Fibroblast of lung (primary cell): ENCODE measurements around the gene BMPR1B. TPM values are rescaled to one million over a fixed set of nuclear protein-coding genes. Genes with fewer than 3 reads are reported as not detected.

ENCODE experiments used
- DNase-seq, 2 donors: peaks; one replicate each; pipeline versions ENCODE4 v3.0.0 to v3.0.0-alpha.2; 2010; ENCODE audit warnings: low read depth in 2 of 2
- H2AFZ ChIP-seq: 2 replicates; pipeline ENCODE4 v1.5.1; 2012; ENCODE audit warnings: low read length, control low read depth, inconsistent platforms
- H3K27ac ChIP-seq: 2 replicates; pipeline ENCODE4 v1.5.1; 2011; ENCODE audit warnings: low read length, control low read depth; ENCODE audit not compliant: insufficient read depth
- H3K27me3 ChIP-seq: 2 replicates; pipeline ENCODE4 v1.5.1; 2011; ENCODE audit warnings: mild to moderate bottlenecking, low read length; ENCODE audit not compliant: control insufficient read depth, insufficient read depth
- H3K36me3 ChIP-seq: 2 replicates; pipeline ENCODE4 v1.5.1; 2011; ENCODE audit warnings: low read length; ENCODE audit not compliant: control insufficient read depth, insufficient read depth
- H3K4me1 ChIP-seq: 2 replicates; pipeline ENCODE4 v1.5.1; 2011; ENCODE audit warnings: low read length; ENCODE audit not compliant: control insufficient read depth, insufficient read depth; ENCODE audit errors: extremely low read depth
- H3K4me2 ChIP-seq: 2 replicates; pipeline ENCODE4 v1.5.1; 2011; ENCODE audit warnings: low read length, control low read depth; ENCODE audit not compliant: insufficient read depth; ENCODE audit errors: extremely low read depth
- H3K4me3 ChIP-seq, 4 experiments: fragments of 200-600 bp in 1 of 4; sonication (generic) in 1 of 4; replicated peaks in 1 of 4; 2 replicates each; pipeline ENCODE4 v1.5.1; 2011 to 2016; ENCODE audit warnings: low read length in 4 of 4, low read depth in 3 of 4, mild to moderate bottlenecking in 3 of 4, control low read depth in 2 of 4, inconsistent platforms in 1 of 4, mixed read lengths in 1 of 4; ENCODE audit not compliant: insufficient read depth in 1 of 4; ENCODE audit errors: control extremely low read depth in 1 of 4
- H3K79me2 ChIP-seq: 2 replicates; pipeline ENCODE4 v1.5.1; 2012; ENCODE audit warnings: mild to moderate bottlenecking, low read length, inconsistent platforms; ENCODE audit not compliant: control insufficient read depth, insufficient read depth
- H3K9ac ChIP-seq: 2 replicates; pipeline ENCODE4 v1.5.1; 2011; ENCODE audit warnings: mild to moderate bottlenecking, low read length, control low read depth; ENCODE audit not compliant: insufficient read depth
- H3K9me3 ChIP-seq: 2 replicates; pipeline ENCODE4 v1.5.1; 2012; ENCODE audit warnings: low read depth, low read length; ENCODE audit not compliant: control insufficient read depth, insufficient read depth
- H4K20me1 ChIP-seq: 2 replicates; pipeline ENCODE4 v1.5.1; 2011; ENCODE audit warnings: low read length; ENCODE audit not compliant: control insufficient read depth, insufficient read depth; ENCODE audit errors: extremely low read depth
- EZH2 ChIP-seq: IDR thresholded peaks from 2 replicates; pipeline ENCODE4 v1.5.1; 2012; ENCODE audit warnings: low read length, control low read depth, mild to moderate bottlenecking; ENCODE audit errors: missing control alignments
- polyA plus RNA-seq, 2 donors: library from polyadenylated mRNA; depleted of rRNA in 1 of 2; stranded (reverse) in 1 of 2; unstranded in 1 of 2; fragments of >200 nt; gene quantifications; 2 replicates each; pipeline ENCODE4 v1.2.1, GENCODE V29; 2011 to 2012; ENCODE audit warnings: missing spikeins in 1 of 2
- total RNA-seq: library from RNA; depleted of rRNA; stranded (reverse); fragments of >200 nt; gene quantifications from 2 replicates; pipeline ENCODE4 v1.2.1, GENCODE V29; 2014
- TF ChIP-seq, protein P1 (sequence below), 2 donors: IDR thresholded peaks in 1 of 2; conservative IDR thresholded peaks in 1 of 2; 1 replicate in 1 of 2; 2 replicates in 1 of 2; pipeline ENCODE4 v1.5.1; 2011 to 2012; ENCODE audit warnings: low read length in 2 of 2, control low read depth in 1 of 2, inconsistent platforms in 1 of 2, low read depth in 1 of 2, mild to moderate bottlenecking in 1 of 2

BMPR1B gene
- total and polyA plus RNA-seq, 2 donors (not counting 1 experiment from before 2014, with no cell fraction given) = 0.17 to 0.45 TPM

- Histone ChIP-seq H3K4me1 (no peaks in the 10 kb centered on the region), H3K27ac (no peak overlapping the region), H3K4me3 (no peak overlapping the region), H4K20me1 (no peaks in the 10 kb centered on the region), H3K79me2 (no peaks in the 10 kb centered on the region), H3K36me3 (no peaks in the 10 kb centered on the region), H2AFZ (no peak overlapping the region), H3K9me3 (no peaks in the 10 kb centered on the region), H3K4me2 (no peak overlapping the region), H3K9ac (no peak overlapping the region), H3K27me3 (no peaks in the 10 kb centered on the region)
- DNase-seq = peak in 1 of 2 donors; percentile 17
- no peak for TF ChIP-seq EZH2
- TF ChIP-seq, protein P1, sequence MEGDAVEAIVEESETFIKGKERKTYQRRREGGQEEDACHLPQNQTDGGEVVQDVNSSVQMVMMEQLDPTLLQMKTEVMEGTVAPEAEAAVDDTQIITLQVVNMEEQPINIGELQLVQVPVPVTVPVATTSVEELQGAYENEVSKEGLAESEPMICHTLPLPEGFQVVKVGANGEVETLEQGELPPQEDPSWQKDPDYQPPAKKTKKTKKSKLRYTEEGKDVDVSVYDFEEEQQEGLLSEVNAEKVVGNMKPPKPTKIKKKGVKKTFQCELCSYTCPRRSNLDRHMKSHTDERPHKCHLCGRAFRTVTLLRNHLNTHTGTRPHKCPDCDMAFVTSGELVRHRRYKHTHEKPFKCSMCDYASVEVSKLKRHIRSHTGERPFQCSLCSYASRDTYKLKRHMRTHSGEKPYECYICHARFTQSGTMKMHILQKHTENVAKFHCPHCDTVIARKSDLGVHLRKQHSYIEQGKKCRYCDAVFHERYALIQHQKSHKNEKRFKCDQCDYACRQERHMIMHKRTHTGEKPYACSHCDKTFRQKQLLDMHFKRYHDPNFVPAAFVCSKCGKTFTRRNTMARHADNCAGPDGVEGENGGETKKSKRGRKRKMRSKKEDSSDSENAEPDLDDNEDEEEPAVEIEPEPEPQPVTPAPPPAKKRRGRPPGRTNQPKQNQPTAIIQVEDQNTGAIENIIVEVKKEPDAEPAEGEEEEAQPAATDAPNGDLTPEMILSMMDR (conservative IDR thresholded peaks at IDR 0.05 in 1 of 2, IDR thresholded peaks at IDR 0.05 in 1 of 2; ENCODE audit: low read depth in 1 of 2, low read length in 2 of 2) = no peak
Observed at GRCh38 chr4:94871644-94872305, 114.0 kb downstream of the BMPR1B start.

GRCh38 chr4:94877973-94878372 is 120.2 kb downstream of the BMPR1B start:
- Histone ChIP-seq H3K4me1 (no peaks in the 10 kb centered on the region), H3K79me2 (no peaks in the 10 kb centered on the region), H3K36me3 (no peaks in the 10 kb centered on the region), H3K9ac (no peak overlapping the region), H3K9me3 (no peaks in the 10 kb centered on the region), H4K20me1 (no peaks in the 10 kb centered on the region), H3K4me3 (no peak overlapping the region), H3K4me2 (no peak overlapping the region), H3K27ac (no peak overlapping the region), H2AFZ (no peak overlapping the region), H3K27me3 (no peaks in the 10 kb centered on the region)
- TF ChIP-seq, protein P1 (conservative IDR thresholded peaks at IDR 0.05 in 1 of 2, IDR thresholded peaks at IDR 0.05 in 1 of 2; ENCODE audit: low read depth in 1 of 2, low read length in 2 of 2) = no peak
- no peak for TF ChIP-seq EZH2
- DNase-seq = peak; percentile 53 to 59

- no peak for TF ChIP-seq EZH2
- TF ChIP-seq, protein P1 (conservative IDR thresholded peaks at IDR 0.05 in 1 of 2, IDR thresholded peaks at IDR 0.05 in 1 of 2; ENCODE audit: low read depth in 1 of 2, low read length in 2 of 2) = no peak
- no peak overlapping the region for H3K4me3 ChIP-seq
- no peak overlapping the region for H3K9ac ChIP-seq
- H2AFZ ChIP-seq = no peak overlapping the region
- no peaks in the 10 kb centered on the region for H3K9me3 ChIP-seq
- peak; percentile 54 to 67 for DNase-seq
- H3K4me2 ChIP-seq = no peak overlapping the region
- H3K79me2 ChIP-seq = no peaks in the 10 kb centered on the region
- no peaks in the 10 kb centered on the region for H3K36me3 ChIP-seq
- H4K20me1 ChIP-seq = no peaks in the 10 kb centered on the region
- H3K27ac ChIP-seq = no peak overlapping the region
- H3K27me3 ChIP-seq = no peaks in the 10 kb centered on the region
- no peaks in the 10 kb centered on the region for H3K4me1 ChIP-seq
Observed at GRCh38 chr4:94880956-94881355, 123.2 kb downstream of the BMPR1B start.
